ENCODE measurements around the gene RPL31.
A peak's percentile ranks its signal among the peaks of the same experiment; 100 is the strongest.

The RPL31 gene

GRCh38 chr2:101032084-101032776 lies 30.1 kb downstream of the RPL31 start:
- no peak overlapping the region for H3K4me3 ChIP-seq (ENCODE audit: low read length)
- no peak for DNase-seq (ENCODE audit: low read depth)
- TF ChIP-seq, protein P1, sequence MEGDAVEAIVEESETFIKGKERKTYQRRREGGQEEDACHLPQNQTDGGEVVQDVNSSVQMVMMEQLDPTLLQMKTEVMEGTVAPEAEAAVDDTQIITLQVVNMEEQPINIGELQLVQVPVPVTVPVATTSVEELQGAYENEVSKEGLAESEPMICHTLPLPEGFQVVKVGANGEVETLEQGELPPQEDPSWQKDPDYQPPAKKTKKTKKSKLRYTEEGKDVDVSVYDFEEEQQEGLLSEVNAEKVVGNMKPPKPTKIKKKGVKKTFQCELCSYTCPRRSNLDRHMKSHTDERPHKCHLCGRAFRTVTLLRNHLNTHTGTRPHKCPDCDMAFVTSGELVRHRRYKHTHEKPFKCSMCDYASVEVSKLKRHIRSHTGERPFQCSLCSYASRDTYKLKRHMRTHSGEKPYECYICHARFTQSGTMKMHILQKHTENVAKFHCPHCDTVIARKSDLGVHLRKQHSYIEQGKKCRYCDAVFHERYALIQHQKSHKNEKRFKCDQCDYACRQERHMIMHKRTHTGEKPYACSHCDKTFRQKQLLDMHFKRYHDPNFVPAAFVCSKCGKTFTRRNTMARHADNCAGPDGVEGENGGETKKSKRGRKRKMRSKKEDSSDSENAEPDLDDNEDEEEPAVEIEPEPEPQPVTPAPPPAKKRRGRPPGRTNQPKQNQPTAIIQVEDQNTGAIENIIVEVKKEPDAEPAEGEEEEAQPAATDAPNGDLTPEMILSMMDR (conservative IDR thresholded peaks at IDR 0.05; ENCODE audit: low read length) = no peak

DNA sequence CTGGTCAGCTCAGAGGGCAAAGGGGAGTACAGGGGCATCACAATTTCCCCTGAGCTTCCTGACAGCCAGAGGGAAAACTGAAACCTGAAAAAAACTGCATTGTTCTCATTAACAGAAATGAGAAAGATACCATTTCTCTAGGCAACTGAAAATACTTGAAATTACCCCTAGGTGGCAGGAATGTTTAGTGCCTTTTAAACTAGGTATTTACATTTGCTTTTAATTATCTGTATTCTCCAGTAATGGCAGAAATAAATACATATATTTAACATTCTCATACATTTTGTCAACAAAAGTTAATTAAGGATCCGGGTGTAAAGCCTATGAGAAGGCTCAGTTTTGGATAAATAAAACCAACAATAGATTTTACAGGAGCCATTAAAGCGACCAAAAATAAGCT lies 34.5 kb downstream of the RPL31 start:
- TF ChIP-seq, protein P1 (conservative IDR thresholded peaks at IDR 0.05; ENCODE audit: low read length) = peak; percentile 73
- DNase-seq (ENCODE audit: low read depth) = peak; percentile 52
- H3K4me3 ChIP-seq (ENCODE audit: low read length) = no peak overlapping the region

DNA sequence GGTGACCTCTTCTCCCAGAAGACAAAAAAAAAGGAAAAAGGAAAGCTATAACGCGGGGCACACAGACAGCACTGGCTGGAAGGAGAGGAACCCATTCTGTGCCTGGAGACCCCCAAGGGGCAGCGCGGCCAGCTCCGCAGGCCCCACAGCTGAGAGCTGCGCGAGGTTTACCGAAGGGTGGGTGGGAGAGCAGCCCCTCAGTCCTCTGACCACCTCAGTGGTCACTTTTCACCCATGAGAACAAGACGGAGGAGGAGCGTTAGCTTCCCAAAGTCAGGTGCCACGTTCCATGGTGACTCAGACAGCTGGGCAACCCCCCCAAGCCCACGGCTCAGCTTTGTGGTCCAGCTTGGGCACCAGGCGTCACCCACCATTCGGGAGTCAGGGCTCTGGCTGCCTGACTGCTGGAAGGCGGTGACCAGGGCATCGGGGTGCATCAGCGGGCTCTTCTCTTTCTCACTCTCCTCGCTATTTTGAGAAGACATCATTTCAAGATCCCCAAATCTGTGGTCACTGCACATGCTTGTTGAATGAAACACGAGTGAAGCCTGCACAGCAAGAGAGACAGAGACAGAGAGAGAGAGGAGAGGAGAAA lies 35.2 kb downstream of the RPL31 start:
- no peak for DNase-seq (ENCODE audit: low read depth)

GRCh38 chr2:101038455-101039255 lies 36.6 kb downstream of the RPL31 start:
- TF ChIP-seq, protein P1 (conservative IDR thresholded peaks at IDR 0.05; ENCODE audit: low read length) = peak; percentile 47
- no peak overlapping the region for H3K4me3 ChIP-seq (ENCODE audit: low read length)
- DNase-seq (ENCODE audit: low read depth) = peak; percentile 11

More for the DNA sequence above, 35.2 kb downstream of the RPL31 start:
- H3K4me3 ChIP-seq (ENCODE audit: low read length) = no peak overlapping the region
- TF ChIP-seq, protein P1 (conservative IDR thresholded peaks at IDR 0.05; ENCODE audit: low read length) = no peak

DNA sequence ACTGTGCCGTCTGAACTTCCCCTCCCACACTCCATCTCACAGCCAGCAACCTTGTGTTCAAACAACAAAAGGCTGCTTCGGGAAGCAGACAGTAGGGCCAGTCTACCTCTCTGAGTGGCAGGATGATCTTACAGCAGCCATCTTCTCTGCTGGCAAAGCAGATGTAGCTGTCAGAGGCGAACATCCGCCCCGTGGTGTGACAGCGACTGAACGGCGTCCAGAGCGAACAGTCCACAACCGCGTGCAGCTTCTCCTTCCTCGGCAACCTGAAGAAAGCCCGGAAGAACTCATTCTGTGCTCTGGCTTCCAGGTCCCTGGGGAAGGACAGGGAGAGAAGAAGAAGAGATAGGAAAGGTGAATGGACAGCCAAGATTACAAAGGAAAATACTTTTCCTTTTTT lies 38.0 kb downstream of the RPL31 start:
- H3K4me3 ChIP-seq (ENCODE audit: low read length) = no peak overlapping the region
- DNase-seq (ENCODE audit: low read depth) = no peak
- TF ChIP-seq, protein P1 (conservative IDR thresholded peaks at IDR 0.05; ENCODE audit: low read length) = no peak

- TF ChIP-seq, protein P1 (conservative IDR thresholded peaks at IDR 0.05; ENCODE audit: low read length) = no peak
- no peak for DNase-seq (ENCODE audit: low read depth)
- no peak overlapping the region for H3K4me3 ChIP-seq (ENCODE audit: low read length)
These were observed 38.7 kb downstream of the RPL31 start for GRCh38 chr2:101040761-101041160.
